ENCODE data around the gene CACNB4. TPM values are rescaled to one million over a fixed set of nuclear protein-coding genes. Genes with fewer than 3 reads are reported as not detected.

CACNB4 gene
- polyA plus RNA-seq, 1 donor from 2014 or later: 29.0 TPM

DNA sequence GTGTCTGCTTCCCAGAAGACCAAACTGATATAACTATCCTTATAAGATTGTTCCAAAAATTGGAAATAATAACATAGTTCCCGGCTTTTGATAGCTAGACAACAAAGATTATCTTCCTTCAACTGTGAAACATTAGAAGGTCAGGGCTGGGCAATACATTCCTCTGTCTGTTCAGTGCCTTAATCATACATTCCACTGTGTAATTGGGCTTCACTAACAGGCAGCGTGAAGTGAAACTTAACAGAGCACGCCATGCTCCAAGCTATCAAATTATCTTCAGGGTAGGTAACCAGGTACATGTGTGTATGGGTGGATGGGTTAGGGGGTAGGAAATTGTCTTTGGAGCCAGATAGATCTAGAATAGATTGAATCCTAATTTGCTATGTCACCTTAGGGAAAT lies 247.1 kb downstream of the CACNB4 start:
- Histone ChIP-seq H3K36me3 (ENCODE audit: insufficient read depth, low read length) (no peaks in the 10 kb centered on the region), H3K79me2 (replicated peaks; ENCODE audit: insufficient read depth, low read length) (no peaks in the 10 kb centered on the region), H3F3A (ENCODE audit: insufficient read depth, low read length, poor library complexity, severe bottlenecking) (no peaks in the 10 kb centered on the region), H3K4me2 (ENCODE audit: low read length) (no peak overlapping the region), H3K9ac (ENCODE audit: low read length) (no peak overlapping the region), H3K27me3 (ENCODE audit: insufficient read depth, low read depth, low read length) (no peaks in the 10 kb centered on the region), H4K20me1 (ENCODE audit: insufficient read depth) (no peaks in the 10 kb centered on the region), H3K4me3 (ENCODE audit: low read length) (no peak overlapping the region), H3K9me2 (ENCODE audit: insufficient read depth, low read length) (no peaks in the 10 kb centered on the region), H2AFZ (ENCODE audit: low read depth, low read length) (no peak overlapping the region), H3K27ac (ENCODE audit: low read length) (no peak overlapping the region), H3K9me3 (ENCODE audit: low read length) (no peaks in the 10 kb centered on the region)
- no peak for TF ChIP-seq EP300 (conservative IDR thresholded peaks at IDR 0.05; ENCODE audit: poor library complexity, severe bottlenecking)
- TF ChIP-seq EZH2 (IDR thresholded peaks at IDR 0.05; ENCODE audit: borderline replicate concordance, insufficient read depth, low read length, poor library complexity, severe bottlenecking): no peak
- TF ChIP-seq TAF1 (IDR thresholded peaks at IDR 0.05; ENCODE audit: low read depth): no peak
- no peak for TF ChIP-seq SMC3 (conservative IDR thresholded peaks at IDR 0.05; ENCODE audit: poor library complexity)
- no peak for TF ChIP-seq RAD21 (conservative IDR thresholded peaks at IDR 0.05)
- TF ChIP-seq POLR2AphosphoS5 (IDR thresholded peaks at IDR 0.05): no peak
- TF ChIP-seq, protein P1, sequence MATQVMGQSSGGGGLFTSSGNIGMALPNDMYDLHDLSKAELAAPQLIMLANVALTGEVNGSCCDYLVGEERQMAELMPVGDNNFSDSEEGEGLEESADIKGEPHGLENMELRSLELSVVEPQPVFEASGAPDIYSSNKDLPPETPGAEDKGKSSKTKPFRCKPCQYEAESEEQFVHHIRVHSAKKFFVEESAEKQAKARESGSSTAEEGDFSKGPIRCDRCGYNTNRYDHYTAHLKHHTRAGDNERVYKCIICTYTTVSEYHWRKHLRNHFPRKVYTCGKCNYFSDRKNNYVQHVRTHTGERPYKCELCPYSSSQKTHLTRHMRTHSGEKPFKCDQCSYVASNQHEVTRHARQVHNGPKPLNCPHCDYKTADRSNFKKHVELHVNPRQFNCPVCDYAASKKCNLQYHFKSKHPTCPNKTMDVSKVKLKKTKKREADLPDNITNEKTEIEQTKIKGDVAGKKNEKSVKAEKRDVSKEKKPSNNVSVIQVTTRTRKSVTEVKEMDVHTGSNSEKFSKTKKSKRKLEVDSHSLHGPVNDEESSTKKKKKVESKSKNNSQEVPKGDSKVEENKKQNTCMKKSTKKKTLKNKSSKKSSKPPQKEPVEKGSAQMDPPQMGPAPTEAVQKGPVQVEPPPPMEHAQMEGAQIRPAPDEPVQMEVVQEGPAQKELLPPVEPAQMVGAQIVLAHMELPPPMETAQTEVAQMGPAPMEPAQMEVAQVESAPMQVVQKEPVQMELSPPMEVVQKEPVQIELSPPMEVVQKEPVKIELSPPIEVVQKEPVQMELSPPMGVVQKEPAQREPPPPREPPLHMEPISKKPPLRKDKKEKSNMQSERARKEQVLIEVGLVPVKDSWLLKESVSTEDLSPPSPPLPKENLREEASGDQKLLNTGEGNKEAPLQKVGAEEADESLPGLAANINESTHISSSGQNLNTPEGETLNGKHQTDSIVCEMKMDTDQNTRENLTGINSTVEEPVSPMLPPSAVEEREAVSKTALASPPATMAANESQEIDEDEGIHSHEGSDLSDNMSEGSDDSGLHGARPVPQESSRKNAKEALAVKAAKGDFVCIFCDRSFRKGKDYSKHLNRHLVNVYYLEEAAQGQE (IDR thresholded peaks at IDR 0.05; ENCODE audit: borderline replicate concordance): no peak
- no peak for TF ChIP-seq MXI1 (conservative IDR thresholded peaks at IDR 0.05; ENCODE audit: poor library complexity, severe bottlenecking)
- TF ChIP-seq, protein P2, sequence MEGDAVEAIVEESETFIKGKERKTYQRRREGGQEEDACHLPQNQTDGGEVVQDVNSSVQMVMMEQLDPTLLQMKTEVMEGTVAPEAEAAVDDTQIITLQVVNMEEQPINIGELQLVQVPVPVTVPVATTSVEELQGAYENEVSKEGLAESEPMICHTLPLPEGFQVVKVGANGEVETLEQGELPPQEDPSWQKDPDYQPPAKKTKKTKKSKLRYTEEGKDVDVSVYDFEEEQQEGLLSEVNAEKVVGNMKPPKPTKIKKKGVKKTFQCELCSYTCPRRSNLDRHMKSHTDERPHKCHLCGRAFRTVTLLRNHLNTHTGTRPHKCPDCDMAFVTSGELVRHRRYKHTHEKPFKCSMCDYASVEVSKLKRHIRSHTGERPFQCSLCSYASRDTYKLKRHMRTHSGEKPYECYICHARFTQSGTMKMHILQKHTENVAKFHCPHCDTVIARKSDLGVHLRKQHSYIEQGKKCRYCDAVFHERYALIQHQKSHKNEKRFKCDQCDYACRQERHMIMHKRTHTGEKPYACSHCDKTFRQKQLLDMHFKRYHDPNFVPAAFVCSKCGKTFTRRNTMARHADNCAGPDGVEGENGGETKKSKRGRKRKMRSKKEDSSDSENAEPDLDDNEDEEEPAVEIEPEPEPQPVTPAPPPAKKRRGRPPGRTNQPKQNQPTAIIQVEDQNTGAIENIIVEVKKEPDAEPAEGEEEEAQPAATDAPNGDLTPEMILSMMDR (IDR thresholded peaks at IDR 0.05; ENCODE audit: poor library complexity, severe bottlenecking): no peak

DNA sequence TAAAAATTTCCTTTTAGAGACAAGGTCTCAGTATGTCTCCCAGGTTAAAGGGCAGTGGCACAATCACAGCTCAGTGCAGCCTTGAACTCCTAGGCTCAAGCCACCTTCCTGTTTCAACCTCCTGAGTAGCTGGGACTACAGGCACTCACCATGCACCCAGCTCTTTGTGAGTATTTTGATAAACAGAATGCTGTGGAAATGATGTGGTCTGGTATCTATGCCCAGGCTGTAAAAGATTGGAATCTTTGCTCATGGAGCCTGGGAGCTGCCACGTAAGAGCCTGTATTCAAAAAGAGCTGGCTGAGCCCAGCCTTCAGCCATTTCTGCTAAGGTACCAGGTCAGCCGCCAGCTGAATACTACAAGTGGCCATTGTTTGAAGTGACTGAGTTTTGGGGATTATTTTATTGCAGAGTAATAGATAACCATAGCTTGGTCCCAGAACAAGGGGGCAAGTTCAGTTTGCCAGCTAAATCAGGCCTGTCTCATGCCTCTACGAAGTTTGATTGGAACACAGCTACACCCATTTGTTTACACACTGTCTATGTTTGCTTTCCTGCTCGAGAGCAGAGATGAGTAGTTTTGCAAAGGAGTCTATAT lies 249.3 kb downstream of the CACNB4 start:
- H3K4me3 ChIP-seq (ENCODE audit: low read length): no peak overlapping the region
- no peak overlapping the region for H2AFZ ChIP-seq (ENCODE audit: low read depth, low read length)
- H3K27ac ChIP-seq (ENCODE audit: low read length): no peak overlapping the region
- no peaks in the 10 kb centered on the region for H3K79me2 ChIP-seq (replicated peaks; ENCODE audit: insufficient read depth, low read length)
- H3K4me2 ChIP-seq (ENCODE audit: low read length): no peak overlapping the region
- no peaks in the 10 kb centered on the region for H4K20me1 ChIP-seq (ENCODE audit: insufficient read depth)
- no peaks in the 10 kb centered on the region for H3K27me3 ChIP-seq (ENCODE audit: insufficient read depth, low read depth, low read length)
- H3K9ac ChIP-seq (ENCODE audit: low read length): no peak overlapping the region
- H3K9me3 ChIP-seq (ENCODE audit: low read length): no peaks in the 10 kb centered on the region
- no peaks in the 10 kb centered on the region for H3F3A ChIP-seq (ENCODE audit: insufficient read depth, low read length, poor library complexity, severe bottlenecking)
- no peaks in the 10 kb centered on the region for H3K9me2 ChIP-seq (ENCODE audit: insufficient read depth, low read length)
- TF ChIP-seq RAD21 (conservative IDR thresholded peaks at IDR 0.05) (no peak), EP300 (conservative IDR thresholded peaks at IDR 0.05; ENCODE audit: poor library complexity, severe bottlenecking) (no peak), SMC3 (conservative IDR thresholded peaks at IDR 0.05; ENCODE audit: poor library complexity) (no peak), TAF1 (IDR thresholded peaks at IDR 0.05; ENCODE audit: low read depth) (no peak)
- H3K36me3 ChIP-seq (ENCODE audit: insufficient read depth, low read length): no peaks in the 10 kb centered on the region
